ENCODE data around the gene MUC2. TPM values are rescaled to one million over a fixed set of nuclear protein-coding genes. Genes with fewer than 3 reads are reported as not detected.

The MUC2 gene
- total RNA-seq, 2 donors from 2014 or later = under 0.01 TPM; not detected in 1

GRCh38 chr11:1044160-1044559 lies 30.5 kb upstream of the MUC2 start:
- intact Hi-C loops (cut with DNase I) = no loop called here
- no peaks in the 10 kb centered on the region for H3K9me3 ChIP-seq
- no peaks in the 10 kb centered on the region for H3K36me3 ChIP-seq (replicated peaks in 1 of 2; ENCODE audit: insufficient read depth in 1 of 2, low read depth in 2 of 2)
- WGBS, 2 donors = 85 to 91% methylated on average over 6 of the region's 6 CpGs
- ATAC-seq = no peak
- no peaks in the 10 kb centered on the region for H3K27me3 ChIP-seq
- DNase-seq = no peak
- H3K4me3 ChIP-seq = no peak overlapping the region
- H3K4me1 ChIP-seq = peaks cover 39% of the 10 kb centered on the region
- H3K27ac ChIP-seq = no peak overlapping the region
- TF ChIP-seq CTCF (IDR thresholded peaks at IDR 0.05) = no peak
- no peak for TF ChIP-seq POLR2A (IDR thresholded peaks at IDR 0.05)

GRCh38 chr11:1047595-1048156 lies 27.0 kb upstream of the MUC2 start:
- intact Hi-C loops (cut with DNase I) = no loop called here
- Histone ChIP-seq H3K27me3 (no peaks in the 10 kb centered on the region), H3K9me3 (no peaks in the 10 kb centered on the region), H3K27ac (no peak overlapping the region), H3K4me1 (peaks cover 23% of the 10 kb centered on the region), H3K36me3 (replicated peaks in 1 of 2; ENCODE audit: insufficient read depth in 1 of 2, low read depth in 2 of 2) (no peaks in the 10 kb centered on the region), H3K4me3 (no peak overlapping the region)
- TF ChIP-seq CTCF (IDR thresholded peaks at IDR 0.05) (no peak), POLR2A (IDR thresholded peaks at IDR 0.05) (no peak)
- ATAC-seq (no peak), DNase-seq (no peak)
- 76 to 87% methylated on average over 6 to 22 of the region's 22 CpGs for WGBS, 2 donors

- no peaks in the 10 kb centered on the region for H3K9me3 ChIP-seq
- intact Hi-C loops (cut with DNase I) = no loop called here
- H3K27ac ChIP-seq = no peak overlapping the region
- no peaks in the 10 kb centered on the region for H3K27me3 ChIP-seq
- peaks cover 19% of the 10 kb centered on the region for H3K4me1 ChIP-seq
- TF ChIP-seq POLR2A (IDR thresholded peaks at IDR 0.05) (no peak), CTCF (IDR thresholded peaks at IDR 0.05) (no peak)
- no peaks in the 10 kb centered on the region for H3K36me3 ChIP-seq (replicated peaks in 1 of 2; ENCODE audit: insufficient read depth in 1 of 2, low read depth in 2 of 2)
- WGBS, 2 donors = 75 to 81% methylated on average over 24 to 25 of the region's 25 CpGs
- DNase-seq (no peak), ATAC-seq (no peak)
- H3K4me3 ChIP-seq = no peak overlapping the region
Measured at GRCh38 chr11:1048375-1049070, 26.2 kb upstream of the MUC2 start.

GRCh38 chr11:1049071-1049405 lies 25.6 kb upstream of the MUC2 start:
- no peak for DNase-seq
- H3K4me1 ChIP-seq = peaks cover 19% of the 10 kb centered on the region
- no peak for TF ChIP-seq POLR2A (IDR thresholded peaks at IDR 0.05)
- TF ChIP-seq CTCF (IDR thresholded peaks at IDR 0.05) = no peak
- H3K27ac ChIP-seq = peak overlapping the region in 1 of 4 donors; percentile 18
- H3K36me3 ChIP-seq (replicated peaks in 1 of 2; ENCODE audit: insufficient read depth in 1 of 2, low read depth in 2 of 2) = no peaks in the 10 kb centered on the region
- no peak overlapping the region for H3K4me3 ChIP-seq
- ATAC-seq = no peak
- intact Hi-C loops (cut with DNase I) = no loop called here
- no peaks in the 10 kb centered on the region for H3K27me3 ChIP-seq
- no peaks in the 10 kb centered on the region for H3K9me3 ChIP-seq
- WGBS, 2 donors = 76% methylated on average over 2 of the region's 6 CpGs; no CpG with 5 or more reads in 1 of the 2 donors

- H3K27ac ChIP-seq = peak overlapping the region in 3 of 4 donors; percentile 1 to 55 (median 18)
- TF ChIP-seq CTCF (IDR thresholded peaks at IDR 0.05) (no peak), POLR2A (IDR thresholded peaks at IDR 0.05) (no peak)
- peaks cover 19% of the 10 kb centered on the region for H3K4me1 ChIP-seq
- H3K27me3 ChIP-seq = no peaks in the 10 kb centered on the region
- H3K4me3 ChIP-seq = no peak overlapping the region
- H3K36me3 ChIP-seq (replicated peaks in 1 of 2; ENCODE audit: insufficient read depth in 1 of 2, low read depth in 2 of 2) = no peaks in the 10 kb centered on the region
- ATAC-seq (no peak), DNase-seq (peak; percentile 16 to 72 (median 48))
- intact Hi-C loops (cut with DNase I) = no loop called here
- WGBS, 2 donors = 70 to 74% methylated on average over 6 to 12 of the region's 13 CpGs
- H3K9me3 ChIP-seq = no peaks in the 10 kb centered on the region
Measured at GRCh38 chr11:1049431-1049891, 25.2 kb upstream of the MUC2 start.
